HG03571 (cell line): ENCODE data around the gene C6orf132.

Experiments
- ATAC-seq: cut with Tn5 transposase; IDR thresholded peaks from one replicate; pipeline ENCODE4 v1.9.1; 2021; ENCODE audit not compliant: unreplicated experiment

Gene C6orf132

GRCh38 chr6:42137194-42137753 is 5.1 kb downstream of the C6orf132 start:
- no peak for ATAC-seq

- ATAC-seq = no peak
These were observed 5.8 kb downstream of the C6orf132 start for GRCh38 chr6:42136508-42137193.

DNA sequence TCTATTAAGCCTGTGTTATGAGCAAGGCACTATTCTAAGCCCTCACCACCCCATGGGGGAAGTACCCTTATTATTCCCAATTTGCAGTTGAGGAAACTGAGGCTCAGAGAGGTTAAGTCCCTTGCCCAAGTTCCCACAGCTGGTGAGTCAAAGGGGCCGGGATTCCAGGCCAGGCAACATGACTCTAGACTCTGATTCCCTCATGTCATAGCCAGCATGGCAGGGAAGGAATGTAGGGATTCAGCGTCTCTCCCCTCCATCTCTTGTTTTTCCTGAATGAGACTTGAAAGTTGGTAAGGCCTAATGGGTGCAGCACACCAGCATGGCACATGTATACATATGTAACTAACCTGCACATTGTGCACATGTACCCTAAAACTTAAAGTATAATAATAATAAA is 6.7 kb downstream of the C6orf132 start:
- no peak for ATAC-seq

- ATAC-seq = no peak
These were observed 7.3 kb downstream of the C6orf132 start for GRCh38 chr6:42135161-42135560.

DNA sequence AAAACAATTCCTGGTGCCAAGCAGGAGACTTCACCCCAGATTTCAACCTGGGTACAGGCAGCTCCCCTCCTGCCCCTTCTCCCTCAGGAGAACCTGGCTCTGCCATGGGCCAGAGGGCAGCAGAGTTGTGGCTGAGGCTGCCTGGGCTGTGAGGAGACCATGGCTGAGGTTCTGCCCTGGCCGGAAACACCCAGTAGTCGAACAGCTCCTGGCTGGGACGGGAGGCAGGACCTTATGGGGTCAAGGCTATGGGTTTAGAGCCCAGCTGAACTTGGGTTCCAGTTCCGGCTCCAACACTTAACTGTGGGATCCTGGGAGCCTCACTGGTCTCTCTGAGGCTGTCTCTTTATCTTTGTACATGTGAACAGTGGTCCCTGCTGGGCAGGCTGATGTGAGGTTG is 8.5 kb downstream of the C6orf132 start:
- no peak for ATAC-seq

DNA sequence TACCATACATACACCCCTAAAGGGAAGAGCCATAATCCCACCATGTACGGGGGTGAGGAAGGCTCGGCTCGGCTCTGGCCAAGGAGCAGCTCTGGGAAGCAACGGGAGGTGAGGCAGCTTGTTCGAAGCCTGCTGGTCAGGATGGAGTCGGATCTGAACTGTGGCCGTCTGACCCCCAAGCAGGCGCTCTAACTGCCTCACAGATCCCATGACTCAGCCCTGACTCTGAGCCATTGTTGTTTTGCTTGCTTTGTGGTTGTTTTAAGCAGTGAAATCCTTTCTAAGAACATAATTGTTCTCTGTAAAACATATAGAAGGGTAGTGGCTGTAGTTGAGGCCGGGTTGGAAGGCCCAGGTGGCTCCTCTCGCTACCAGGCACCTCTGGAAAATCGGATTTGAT is 10.9 kb downstream of the C6orf132 start:
- ATAC-seq = no peak

DNA sequence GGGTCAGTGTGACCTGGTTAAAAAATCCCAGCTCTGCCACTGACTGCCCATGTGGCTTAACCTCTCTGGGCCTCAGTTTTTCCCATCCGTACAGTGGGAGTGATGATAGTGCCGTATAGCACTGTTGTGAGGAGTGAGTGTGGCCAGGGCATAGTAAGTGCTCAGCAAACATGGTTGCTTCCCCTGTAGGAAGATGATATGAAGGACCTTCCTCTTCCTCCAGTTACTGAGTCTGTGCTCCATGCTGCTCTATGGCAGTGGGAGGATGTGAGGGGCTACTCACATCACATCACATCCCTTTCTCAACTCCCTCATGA is 13.1 kb downstream of the C6orf132 start:
- no peak for ATAC-seq

DNA sequence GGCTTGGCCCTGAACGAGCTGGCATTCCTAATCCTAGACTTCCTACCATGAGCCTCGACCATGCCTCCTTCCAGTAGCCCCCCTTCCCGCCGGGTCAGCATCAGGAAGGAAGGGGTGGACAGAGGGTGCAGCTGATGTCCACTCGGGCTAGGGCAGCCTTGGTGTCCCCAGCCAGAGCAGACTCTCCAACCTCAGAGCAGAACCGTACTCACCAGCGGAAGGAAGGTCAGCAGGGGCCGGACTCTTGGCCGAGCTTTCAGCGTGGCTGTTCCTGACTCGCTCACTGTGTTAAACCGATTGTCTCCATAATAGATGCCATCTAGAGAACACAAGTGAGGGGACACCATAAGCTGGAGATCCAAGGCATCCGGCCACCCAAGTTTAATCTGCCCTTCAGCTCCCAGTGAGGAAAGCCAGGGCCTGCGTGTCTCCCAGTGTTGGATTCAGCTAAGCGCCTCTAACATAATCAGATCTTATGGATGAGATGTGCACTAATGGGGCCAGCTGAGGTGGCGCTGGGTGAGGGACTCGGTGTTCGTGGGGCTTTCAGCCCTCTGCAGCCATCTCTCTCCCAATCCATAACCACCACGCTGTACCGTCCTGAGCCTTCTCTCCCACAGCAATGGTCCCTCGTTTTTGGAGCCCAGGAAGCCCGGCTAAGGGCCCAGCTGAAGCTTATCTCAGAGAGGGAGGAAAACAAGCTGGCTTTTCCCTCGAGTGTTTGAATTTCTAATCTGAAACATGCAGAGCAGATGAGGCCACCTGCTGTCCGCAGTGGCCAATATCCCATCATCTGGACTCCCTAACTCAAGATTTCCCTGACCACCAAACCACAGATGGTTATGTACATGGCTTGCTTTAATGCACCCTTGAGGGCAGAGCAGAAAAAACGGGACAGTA is 13.7 kb downstream of the C6orf132 start:
- ATAC-seq = no peak

DNA sequence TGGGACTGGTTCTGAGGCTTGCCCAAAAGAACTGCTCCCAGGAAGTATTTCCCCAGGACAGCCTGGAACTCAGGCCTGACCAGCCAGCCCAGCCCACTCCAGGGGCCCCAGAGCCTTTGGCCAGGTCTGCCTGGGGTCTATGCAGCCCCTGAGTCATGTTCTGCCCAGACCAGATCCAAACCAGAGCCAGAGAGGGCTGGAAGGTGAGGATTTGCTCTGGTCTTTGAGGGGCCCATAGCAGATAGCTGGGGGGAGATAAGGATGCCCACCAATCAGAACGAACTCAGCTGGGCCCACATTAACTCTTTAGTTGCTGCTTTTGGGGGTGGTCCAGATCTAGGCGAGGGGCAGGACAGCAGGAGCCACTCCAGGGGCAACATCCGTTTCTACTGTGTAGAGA is 16.8 kb downstream of the C6orf132 start:
- ATAC-seq = no peak

- ATAC-seq = no peak
These were observed 17.2 kb downstream of the C6orf132 start for GRCh38 chr6:42125231-42125630.

DNA sequence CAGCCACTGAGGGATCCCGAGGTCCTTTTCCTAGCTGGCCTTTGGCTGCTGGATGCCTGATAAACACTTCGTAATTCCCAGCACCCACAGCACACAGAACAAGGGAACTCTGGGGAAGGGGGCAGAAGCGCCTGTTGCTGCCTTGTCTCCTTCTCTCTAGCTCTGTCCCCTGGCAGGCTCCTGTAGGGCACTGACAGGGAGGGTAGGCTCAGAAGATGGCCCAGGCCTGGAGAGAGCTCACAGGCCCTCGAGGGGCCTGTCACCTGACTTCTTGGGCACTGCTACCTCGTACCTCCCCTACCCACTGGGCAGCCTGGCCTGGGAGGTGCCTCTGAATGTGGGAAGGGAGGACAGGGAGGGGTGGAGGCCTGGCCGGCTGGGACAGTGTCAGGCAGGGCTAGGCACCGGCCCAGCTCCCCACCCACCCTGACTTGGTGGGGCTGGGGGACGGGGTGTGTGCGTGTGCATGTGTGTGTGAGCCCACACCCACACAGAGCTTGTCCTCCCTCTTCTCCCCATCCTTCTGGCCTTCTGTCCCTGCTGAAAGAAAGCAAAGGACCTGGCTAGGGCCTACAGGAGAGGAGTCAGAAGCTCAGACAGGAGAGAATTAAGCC is 18.1 kb downstream of the C6orf132 start:
- ATAC-seq = no peak

GRCh38 chr6:42123379-42124103 is 18.9 kb downstream of the C6orf132 start:
- ATAC-seq = no peak

DNA sequence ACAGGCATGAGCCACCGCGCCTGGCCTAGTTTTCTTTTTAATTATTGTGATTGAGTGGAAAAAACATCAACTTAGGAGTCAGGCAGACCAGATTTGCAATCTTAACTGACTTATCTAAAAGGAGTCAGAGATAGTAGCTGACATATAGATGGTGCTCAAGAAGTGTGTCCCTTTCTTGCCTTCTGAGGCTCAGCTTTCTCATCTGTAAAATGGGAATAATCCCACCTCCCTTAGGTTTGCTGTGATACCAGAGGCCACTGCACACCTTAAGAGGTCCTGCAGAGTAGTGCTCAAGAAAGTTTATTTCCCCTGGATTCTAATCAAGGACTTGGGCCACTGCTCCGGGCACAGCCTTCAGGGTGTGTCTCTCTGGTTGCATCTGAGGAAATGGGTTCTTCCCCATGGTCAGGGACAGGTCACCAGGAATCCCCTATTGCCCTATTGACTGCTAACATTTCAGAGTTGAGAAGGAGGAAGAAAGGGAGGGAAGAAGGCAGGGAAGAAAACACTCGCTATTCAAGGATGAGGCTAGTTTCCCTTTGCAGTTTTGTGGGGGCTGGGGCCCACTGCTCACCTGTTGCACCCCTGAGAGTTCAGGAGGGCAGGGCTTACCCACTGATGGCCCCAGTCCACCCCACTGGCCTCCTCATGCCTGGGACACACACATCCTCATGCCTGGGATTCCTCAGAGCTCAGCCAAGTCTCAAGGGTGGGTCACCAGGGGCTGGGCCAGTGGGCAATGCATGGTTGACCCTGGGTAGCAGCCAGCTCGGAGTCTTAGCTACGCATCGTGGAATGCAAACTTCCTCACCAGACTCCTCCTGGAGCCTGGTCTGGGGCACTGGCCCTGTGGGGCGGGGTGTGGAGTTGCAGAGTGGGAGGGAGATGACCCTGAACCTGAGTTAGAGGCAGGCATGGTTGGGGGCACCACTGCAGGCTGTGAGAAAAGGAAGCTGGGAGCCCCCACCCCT is 21.2 kb downstream of the C6orf132 start:
- no peak for ATAC-seq

DNA sequence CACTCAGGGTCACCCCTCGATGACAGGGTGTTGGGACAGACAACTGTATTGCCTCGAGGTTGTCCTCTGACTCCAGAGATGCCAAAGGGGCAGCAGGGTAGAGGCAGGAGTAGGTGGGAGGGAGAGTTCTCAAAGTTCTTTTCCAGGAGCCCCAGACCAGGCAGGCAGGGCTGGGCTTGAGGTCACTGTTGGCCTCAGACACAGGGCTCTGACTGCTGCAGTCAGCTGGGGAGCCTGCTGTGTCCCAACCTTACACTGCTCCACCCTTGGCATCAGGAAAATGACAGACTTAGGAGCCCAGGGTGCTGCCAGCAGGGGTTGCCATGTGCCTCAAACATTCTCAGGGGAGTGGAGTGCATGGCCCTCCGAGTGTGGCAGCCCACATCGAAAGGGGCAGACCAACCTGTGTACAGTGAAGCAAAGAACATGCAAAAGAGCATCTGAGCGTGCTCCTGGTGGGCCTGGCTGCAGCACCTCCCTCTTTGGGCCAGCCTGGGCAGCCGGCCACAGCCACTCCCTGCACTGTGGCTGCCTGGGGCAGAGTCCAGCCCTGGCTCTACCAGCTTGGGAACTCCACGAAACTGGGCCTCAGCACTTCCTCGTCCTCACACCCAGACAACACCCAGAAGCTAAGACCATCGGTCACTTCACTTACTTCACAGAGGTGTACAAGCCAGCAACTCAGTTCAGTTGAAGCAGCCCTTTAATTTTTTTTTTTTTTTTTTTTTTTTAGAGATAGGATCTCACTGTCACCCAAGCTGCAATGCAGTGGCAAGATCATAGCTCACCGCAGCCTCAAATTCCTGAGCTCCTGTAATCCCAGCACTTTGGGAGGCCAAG is 24.0 kb downstream of the C6orf132 start:
- no peak for ATAC-seq

DNA sequence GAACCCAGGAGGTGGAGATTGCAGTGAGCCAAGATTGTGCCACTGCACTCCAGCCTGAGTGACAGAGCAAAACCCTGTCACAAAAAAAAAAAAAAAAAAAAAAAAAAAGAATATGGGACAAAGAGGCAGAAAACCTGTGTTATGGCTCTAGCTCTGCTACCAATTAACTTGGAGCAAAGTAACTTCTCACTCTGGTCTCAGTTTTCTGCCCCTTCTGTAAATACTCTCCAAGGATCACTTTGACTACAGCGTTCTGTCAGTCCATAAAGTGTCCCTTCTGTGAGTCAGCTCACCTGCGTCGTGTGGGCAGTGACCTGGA is 24.6 kb downstream of the C6orf132 start:
- ATAC-seq = no peak

DNA sequence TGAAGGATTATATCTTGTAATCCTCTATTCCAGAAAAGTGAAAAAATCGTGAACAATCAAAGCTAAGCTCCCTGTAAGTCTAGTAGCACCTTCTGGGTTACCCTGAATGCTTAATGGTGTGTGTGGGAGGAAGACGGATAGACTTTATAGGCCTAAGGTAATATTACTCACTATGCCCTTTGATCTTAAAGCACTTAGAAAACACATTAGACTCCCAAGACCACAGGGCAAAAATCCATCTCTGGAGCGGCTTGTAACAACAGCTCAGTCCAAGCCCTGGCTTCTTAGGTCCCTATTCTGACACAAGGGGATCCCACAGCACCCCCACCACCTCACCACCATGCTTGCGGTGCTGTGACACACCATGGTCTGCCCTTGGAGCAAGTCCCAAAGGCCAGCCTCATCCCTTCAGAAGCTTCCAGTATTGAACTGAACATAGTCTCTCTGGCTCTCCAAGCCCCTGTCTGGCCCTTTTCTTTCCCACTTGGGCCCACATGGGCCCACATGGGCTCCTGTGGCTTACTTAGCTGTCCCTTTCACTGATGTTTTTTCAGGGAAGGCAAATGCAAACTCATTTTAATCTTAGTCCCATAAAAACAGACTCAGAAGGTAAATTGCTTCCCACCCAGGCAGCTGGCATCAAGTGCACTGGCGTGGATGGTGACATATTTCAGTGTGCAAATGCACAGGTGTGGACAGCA is 28.3 kb downstream of the C6orf132 start:
- no peak for ATAC-seq

DNA sequence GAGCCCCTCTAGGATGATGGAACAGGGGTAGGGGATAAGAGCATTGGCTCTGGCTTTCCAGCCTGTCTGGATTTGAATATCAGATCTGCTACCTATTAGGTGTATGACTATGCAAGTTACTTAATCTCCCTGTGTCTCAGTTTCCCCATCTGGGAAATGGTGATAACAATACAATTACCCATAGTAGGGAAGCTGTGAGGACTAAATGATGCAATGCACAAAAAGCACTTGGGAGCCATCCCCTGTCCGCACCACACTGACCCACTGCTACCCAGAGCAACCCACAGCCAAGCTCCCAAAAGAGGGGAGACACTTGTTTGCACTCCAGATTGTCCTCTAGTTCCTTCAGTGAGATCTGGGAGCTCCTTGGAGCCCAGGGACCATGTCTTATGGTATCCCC is 30.1 kb downstream of the C6orf132 start:
- no peak for ATAC-seq

GRCh38 chr6:42110683-42111082 is 31.7 kb downstream of the C6orf132 start:
- no peak for ATAC-seq

DNA sequence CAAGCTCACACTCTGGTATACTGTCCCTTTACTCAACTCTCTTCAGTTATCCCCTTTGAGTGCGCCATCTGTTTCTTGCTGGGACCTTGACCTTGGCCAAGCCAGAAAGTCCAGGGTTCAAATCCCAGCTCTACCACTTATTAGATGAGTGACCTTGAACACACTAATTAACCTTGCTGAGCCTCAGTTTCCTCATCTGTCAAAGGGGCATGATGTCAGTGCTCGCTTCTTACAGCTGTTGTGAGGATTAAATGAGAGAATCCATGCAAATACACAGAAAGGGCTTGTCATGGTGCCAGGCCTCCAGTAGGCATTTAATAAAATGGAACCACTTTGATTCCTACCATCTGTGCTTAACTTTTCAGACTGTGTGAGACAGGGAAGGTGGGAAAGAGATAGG is 34.3 kb downstream of the C6orf132 start:
- no peak for ATAC-seq
